Measurements from ENCODE around the gene FRAS1. TPM values are rescaled to one million over a fixed set of nuclear protein-coding genes. Genes with fewer than 3 reads are reported as not detected.
"Not testable (repeated sequence)": the region's sequence is repeated elsewhere in the genome, so short reads cannot be mapped to it uniquely, and the experiment has no call there.

Gene FRAS1
- total RNA-seq, 1 experiment from 2014 or later, result 2.1 TPM

- no peak for DNase-seq (ENCODE audit: low read depth)
These were observed 153.7 kb downstream of the FRAS1 start for GRCh38 chr4:78210694-78211410.

DNA sequence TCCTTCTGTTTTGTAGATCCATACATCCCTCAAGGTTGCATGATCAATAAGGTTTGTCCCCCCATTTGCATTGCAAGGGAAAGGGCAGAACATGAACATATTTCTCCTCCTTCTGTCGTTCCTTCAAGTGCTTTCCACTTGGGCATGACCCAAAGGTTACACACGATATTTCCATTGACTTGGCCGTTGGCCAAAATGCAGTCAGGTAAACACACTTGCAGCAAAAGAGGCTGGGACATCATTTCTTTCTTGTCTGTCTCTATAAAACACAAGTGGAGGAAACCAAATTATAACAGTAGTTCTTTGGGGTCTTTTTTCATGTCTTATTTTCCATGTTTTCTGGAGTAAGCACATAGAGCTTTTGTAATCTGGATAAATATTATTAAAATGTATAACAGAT lies 156.1 kb downstream of the FRAS1 start:
- DNase-seq (ENCODE audit: low read depth), result no peak

- DNase-seq (ENCODE audit: low read depth), result no peak
These were observed 157.0 kb downstream of the FRAS1 start for GRCh38 chr4:78214078-78214477.

DNA sequence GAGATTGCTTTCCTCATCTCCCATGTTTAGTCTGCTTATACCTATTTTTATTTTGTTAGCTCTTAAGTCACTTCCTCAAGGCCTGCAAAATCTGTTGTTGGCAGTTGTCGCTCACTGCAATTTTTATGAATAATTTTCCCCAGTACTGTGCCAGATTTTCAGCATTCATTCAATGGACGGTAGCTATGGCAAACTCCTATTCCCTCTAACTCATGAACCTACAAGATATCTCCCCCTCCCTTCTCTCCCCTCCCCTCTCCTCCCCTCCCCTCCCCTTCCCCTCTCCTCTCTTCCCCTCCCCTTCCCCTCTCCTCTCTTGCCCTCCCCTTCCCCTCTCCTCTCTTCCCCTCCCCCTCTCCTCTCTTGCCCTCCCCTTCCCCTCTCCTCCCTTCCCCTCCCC lies 160.4 kb downstream of the FRAS1 start:
- DNase-seq (ENCODE audit: low read depth), result no peak

DNA sequence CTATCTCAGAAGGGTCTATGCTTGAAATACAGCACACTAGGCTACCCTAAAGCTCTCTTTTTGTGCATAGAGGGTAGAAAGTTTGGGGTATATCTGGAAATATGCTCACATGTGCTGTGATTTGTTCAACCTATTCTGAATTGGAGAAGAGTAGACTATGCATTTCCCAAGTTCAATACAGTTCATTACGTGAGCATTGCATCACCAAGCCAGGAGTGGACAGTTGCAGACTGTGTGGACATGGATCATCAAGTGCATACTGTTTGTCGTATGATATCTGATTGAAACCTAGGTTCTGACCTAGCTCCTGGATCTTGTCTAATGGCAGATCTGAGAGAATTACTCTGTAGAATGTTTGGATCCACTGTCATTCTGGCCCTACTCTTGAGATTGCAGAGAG lies 161.1 kb downstream of the FRAS1 start:
- DNase-seq (ENCODE audit: low read depth), result no peak

- no peak for DNase-seq (ENCODE audit: low read depth)
These were observed 162.7 kb downstream of the FRAS1 start for GRCh38 chr4:78219825-78220224.

DNA sequence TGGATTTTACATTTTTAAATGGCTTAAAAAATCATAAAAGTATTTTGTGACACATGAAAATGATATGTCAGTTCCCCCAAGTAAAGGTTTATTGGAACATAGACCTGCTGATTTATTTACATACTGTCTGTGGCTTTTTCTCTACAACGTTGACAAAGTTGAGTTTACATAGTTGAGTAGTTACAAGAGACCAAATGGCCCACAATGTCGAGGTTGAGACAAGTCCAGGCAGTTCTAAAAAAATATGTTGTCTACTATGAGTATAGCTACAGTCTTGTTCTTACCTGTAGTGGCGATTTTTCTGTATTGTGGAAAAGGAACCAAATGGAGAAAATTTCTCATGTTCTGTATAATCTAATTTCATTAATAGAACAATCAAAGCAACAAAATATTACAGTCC lies 163.2 kb downstream of the FRAS1 start:
- DNase-seq (ENCODE audit: low read depth), result no peak

GRCh38 chr4:78222575-78223186 lies 165.6 kb downstream of the FRAS1 start:
- DNase-seq (ENCODE audit: low read depth), result no peak

DNA sequence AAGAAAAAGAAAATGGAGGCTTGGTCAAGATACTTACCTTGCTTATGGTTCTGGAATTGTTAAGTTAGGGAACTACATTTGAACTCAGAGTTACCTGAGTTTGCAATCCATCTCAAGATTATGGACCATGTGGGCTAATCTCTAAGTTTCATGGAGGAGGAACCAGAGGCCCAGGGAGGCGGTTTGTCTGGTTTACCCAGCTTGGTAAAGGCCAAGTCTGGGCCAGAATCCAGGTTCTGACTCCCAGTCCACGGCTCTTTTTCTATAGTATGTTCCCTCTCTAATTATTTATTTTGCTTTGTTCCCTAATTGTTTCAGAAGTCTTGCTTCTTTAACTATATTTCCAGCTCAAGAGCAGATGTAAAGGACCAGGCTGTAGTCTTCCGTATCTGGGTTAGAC lies 168.1 kb downstream of the FRAS1 start:
- DNase-seq (ENCODE audit: low read depth), result no peak

- no peak for DNase-seq (ENCODE audit: low read depth)
These were observed 169.2 kb downstream of the FRAS1 start for GRCh38 chr4:78226279-78226678.

DNA sequence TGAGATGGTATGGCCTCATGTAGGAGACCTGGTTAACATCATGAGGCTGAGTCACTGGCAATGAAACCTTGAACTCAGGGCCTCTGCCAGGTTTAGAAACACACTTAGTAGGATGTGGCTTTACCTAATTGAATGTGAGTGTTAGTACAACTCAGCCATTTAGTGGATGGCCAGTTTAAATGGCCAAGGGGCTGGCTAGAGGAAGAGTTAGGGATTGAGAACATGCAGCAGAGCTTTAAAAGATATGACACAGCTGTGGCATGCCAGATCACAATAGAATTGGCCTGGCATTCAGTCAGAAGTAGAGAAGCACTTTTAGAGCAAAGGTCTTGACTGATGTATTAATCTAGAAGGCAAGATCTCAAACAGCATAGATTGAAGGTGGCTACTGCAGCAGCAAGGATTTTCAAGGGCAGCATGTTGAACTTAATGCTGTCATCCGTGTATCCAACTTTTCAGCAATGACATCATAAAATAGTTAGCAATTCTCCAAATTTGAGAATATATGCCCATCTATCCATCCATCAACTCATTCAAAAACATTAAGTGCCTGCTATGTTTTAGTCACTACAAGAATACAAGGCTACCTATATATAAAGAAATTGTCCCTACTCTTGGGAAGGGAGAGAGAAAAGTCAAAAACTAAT lies 170.4 kb downstream of the FRAS1 start:
- DNase-seq (ENCODE audit: low read depth), result no peak

DNA sequence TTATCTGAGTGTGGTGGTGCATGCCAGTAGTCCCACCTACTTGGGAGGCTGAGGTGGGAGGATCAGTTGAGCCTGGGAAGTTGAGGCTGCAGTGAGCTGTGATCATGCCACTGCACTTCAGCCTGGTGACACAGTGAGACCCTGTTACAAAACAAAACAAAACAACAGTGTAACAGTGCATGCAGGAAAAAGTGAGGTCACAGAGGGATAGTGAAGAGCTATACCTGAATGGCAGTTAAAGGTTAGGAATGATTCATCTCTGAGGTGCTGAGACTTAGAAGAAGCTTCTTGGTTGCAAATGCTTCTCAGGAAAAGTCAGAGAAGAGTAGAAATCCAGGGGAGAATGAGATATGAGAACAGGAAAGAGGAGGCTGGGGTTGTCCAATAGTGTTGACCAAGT lies 178.7 kb downstream of the FRAS1 start:
- no peak for DNase-seq (ENCODE audit: low read depth)

DNA sequence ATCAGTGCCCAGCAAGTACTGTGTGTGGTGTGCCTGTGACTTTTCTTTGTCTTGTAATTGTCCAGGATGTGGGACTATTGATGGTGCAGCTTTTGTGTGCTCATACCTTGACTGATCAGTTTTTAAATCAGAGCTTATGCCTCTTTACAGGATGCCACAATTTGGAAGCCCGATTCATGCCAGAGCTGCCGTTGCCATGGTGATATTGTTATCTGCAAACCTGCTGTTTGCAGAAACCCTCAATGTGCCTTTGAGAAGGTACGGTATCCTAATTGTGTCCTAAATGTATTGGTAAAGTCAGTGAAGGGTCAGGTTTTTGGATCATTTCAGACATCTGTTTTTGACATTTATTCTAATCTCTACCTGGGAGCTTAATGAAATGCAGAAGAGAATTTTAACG lies 180.2 kb downstream of the FRAS1 start:
- DNase-seq (ENCODE audit: low read depth), result no peak

DNA sequence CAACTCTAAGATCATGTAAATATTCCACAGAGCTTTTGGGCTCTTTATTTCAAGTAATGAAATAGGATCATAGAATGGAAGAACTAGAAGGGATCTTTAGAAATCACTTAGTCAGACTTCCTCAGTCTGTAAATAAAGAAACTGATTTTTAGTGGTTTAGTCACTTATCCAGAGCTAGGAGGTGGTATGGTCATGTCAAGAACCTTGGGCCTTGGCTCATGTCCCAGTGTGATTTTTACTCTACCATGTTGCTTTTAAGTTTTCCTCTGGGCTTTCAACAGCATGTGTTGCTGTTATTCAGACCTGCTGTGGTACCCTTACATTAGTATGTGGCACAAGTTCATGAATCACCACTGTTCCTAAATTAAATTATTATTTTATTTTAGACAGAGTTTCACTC lies 184.9 kb downstream of the FRAS1 start:
- DNase-seq (ENCODE audit: low read depth), result peak; percentile 39

DNA sequence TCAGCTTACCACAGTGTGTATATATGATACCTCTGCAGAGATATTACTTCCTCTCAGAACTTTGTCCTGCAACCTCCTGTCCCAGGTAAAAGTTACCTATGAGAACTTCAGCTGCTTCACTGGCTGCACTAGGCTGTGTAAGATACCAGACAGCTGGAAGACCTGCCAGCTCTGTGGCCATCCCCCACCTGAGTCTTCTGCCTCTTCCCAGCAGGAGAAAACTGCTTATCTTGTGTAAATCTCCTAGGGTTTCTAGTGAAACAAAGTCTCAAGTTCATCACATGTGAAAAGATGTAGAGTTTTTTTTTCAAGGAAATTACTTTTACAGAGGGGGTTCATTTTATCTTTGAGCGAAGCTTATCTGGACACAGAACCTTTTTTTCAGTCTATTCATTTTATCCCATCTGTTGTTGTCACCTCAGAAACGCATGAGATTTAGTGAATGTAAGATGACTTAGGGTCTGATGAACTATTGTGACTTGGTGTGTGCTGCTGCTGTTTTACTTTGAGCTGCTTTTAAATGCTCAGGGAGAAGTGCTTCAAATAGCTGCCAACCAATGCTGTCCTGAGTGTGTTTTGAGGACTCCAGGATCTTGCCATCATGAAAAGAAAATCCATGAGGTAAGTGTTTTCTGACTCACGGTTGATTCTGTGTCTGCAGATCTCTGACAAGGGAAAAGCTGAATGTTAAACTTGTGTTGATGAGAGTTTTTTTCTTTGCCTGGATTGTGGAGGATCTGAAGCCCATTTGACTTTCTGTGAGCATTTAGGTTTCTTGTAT lies 187.8 kb downstream of the FRAS1 start:
- DNase-seq (ENCODE audit: low read depth), result no peak

DNA sequence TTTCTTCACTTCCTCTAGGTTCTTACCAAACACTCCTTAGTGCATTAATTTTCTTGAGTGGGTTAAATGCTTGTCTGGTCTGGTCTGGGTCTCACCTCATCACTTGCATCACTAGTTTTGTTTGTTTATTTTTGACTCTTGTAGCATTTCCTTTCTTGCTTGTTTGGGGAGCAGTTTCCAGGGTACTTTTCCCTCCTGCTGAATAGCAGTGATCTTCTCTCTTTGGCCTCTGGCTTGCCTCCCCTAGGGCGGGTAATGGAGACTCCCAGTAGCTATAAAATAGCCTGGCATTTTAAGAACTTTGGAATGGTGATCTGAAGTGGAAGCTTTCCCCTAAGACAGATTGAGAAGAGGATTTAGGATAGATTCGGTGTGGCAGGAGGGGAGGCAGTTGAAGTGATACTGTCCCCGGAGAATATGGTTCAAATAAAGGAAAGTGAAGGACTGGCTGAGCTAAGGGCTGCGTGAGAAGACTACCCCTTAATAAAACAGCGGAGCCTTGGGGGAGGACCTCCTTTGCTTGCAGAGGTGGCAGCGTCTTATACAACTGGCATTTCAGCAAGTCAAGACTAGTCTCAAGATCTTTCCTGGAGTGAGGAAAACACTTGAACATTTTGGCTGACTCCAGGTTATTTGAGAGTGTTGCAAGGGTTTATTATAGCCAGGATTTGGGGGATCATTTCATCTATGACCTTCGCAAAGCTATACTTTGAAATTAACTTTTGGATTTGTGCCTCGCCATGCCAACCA lies 190.6 kb downstream of the FRAS1 start:
- DNase-seq (ENCODE audit: low read depth), result no peak

DNA sequence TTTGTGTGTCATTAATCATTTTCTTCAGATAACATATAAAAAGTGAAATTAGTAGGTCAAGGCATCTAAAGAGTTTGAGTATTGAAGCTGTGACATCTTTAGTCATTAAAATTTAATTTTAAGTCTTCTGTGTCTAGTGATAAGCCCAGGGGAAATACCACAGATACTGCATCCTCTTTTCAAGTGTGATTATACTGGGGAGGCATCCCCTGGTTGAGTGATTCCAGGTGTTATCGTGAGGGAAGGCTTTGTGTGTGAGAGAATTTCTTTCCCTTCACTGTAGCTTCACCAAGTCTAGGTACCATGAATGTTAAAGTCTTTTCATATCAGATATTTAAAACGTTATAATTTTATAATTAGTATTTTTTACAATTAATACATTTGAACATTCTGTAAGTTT lies 193.4 kb downstream of the FRAS1 start:
- DNase-seq (ENCODE audit: low read depth), result no peak

- not testable (repeated sequence) for DNase-seq (ENCODE audit: low read depth)
These were observed 195.7 kb downstream of the FRAS1 start for GRCh38 chr4:78252773-78253172.

GRCh38 chr4:78254893-78255292 lies 197.8 kb downstream of the FRAS1 start:
- DNase-seq (ENCODE audit: low read depth), result no peak

DNA sequence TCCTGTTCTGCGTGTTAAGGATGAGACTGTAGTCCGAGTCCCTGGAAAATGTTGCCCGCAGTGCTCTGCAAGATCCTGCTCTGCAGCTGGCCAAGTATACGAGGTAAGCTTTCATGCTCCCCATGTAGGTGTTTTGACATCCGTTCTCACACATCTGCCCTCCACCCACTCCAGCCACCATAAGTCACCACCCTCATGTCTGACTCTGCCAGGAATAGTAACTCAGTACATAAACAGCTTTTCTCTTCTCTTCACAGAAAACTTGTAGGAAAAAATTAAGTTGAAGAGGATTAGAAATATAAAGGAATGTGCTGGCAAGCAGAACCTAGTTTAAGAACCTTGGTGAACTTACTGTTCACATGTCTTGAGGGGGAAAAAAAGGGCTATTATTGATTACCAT lies 207.9 kb downstream of the FRAS1 start:
- DNase-seq (ENCODE audit: low read depth), result no peak

DNA sequence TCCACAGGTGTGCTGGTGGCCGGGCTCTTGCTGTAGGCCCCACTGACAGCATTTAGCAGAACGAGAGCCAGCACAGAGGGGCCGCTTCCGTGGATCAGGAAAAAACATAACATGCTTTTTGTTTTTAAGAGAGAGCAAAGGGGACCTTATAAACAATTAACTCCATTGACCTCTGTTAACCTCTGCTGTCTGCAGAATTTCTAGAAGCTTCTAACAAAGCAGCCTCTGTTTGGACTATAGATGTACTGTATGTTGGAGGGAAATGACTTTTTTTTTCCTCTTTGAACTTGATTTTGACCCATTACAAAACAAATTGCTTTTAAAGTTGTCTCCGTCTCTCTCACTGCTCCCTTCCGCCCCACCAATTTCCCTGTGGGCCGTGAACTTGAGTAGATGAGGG lies 210.7 kb downstream of the FRAS1 start:
- no peak for DNase-seq (ENCODE audit: low read depth)
